HAP-1 (cell line): ENCODE data around the gene EID3.
"Not testable (repeated sequence)": the region's sequence is repeated elsewhere in the genome, so short reads cannot be mapped to it uniquely, and the experiment has no call there.

Source experiments
- DNase-seq, 2 experiments: peaks; one replicate each; pipeline ENCODE4 v3.0.0-alpha.2; 2016 to 2020; ENCODE audit warnings: low spot score in 2 of 2
- H3K27me3 ChIP-seq: fragments of 250-450 bp; sonication (Bioruptor Pico); 2 replicates; pipeline ENCODE4 v1.5.1; 2020; ENCODE audit warnings: low read depth, mild to moderate bottlenecking, moderate library complexity
- H3K36me3 ChIP-seq: fragments of 250-450 bp; sonication (Bioruptor Pico); replicated peaks from 2 replicates; pipeline ENCODE4 v1.5.1; 2020; ENCODE audit warnings: mild to moderate bottlenecking
- H3K4me1 ChIP-seq: fragments of 250-450 bp; sonication (Bioruptor Pico); 2 replicates; pipeline ENCODE4 v1.5.1; 2020; ENCODE audit warnings: mild to moderate bottlenecking
- H3K4me3 ChIP-seq: fragments of 250-450 bp; sonication (Bioruptor Pico); 2 replicates; pipeline ENCODE4 v1.5.1; 2020; ENCODE audit warnings: mild to moderate bottlenecking, moderate library complexity
- H3K9me3 ChIP-seq: fragments of 250-450 bp; sonication (Bioruptor Pico); 2 replicates; pipeline ENCODE4 v1.5.1; 2020; ENCODE audit warnings: mild to moderate bottlenecking, moderate library complexity
- in situ Hi-C: fragments of 300-500 bp; cut with MboI; formaldehyde crosslinking; loops from 3 replicates; pipeline ENCODE4 v1.14.3; 2020; ENCODE audit warnings: low sequenced_read_pairs, inconsistent platforms, mixed read lengths

EID3 gene

DNA sequence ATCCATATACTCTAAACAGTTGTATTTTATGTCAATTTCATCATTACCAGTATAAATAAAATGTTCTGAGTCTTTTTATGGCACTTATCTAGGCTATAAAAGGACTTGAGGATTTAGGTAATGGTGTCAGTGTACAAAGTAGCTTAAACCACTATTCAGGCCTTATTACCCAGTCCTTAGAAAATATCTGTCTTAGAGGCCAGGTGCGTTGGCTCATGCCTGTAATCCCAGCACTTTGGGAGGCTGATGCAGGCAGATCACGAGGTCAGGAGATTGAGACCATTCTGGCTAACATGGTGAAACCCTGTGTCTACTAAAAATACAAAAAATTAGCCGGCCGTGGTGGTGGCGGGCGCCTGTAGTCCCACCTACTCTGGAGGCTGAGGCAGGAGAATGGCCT is 24.7 kb downstream of the EID3 start:
- not testable (repeated sequence) for H3K27me3 ChIP-seq, H3K4me1 ChIP-seq
- peaks cover 77% of the 10 kb centered on the region for H3K36me3 ChIP-seq

DNA sequence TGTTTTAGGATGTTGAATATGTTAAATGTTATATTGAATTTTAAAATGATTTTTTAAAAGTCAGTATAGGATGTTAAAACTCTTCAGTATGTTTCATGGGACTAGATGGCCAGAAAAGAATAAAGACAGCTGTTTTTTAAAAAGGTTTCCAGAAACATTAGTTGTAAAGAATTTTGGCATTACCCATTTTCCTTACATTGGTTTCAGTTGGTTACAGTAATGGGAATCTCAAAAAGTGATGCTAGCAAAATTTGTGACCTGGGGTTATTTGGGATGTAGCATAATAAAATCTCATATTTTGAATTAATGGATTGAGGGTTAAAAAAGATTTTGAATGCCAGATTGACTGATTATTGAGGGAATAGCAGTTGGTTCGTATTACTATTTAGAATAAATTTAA is 25.3 kb downstream of the EID3 start:
- Histone ChIP-seq H3K9me3 (no peaks in the 10 kb centered on the region), H3K27me3 (no peaks in the 10 kb centered on the region), H3K36me3 (peaks cover 81% of the 10 kb centered on the region), H3K4me3 (no peak overlapping the region), H3K4me1 (no peaks in the 10 kb centered on the region)
- no peak for DNase-seq
- in situ Hi-C loops = no loop called here

More for the DNA sequence above, 24.7 kb downstream of the EID3 start:
- in situ Hi-C loops, DNase-seq, H3K4me3 ChIP-seq, H3K9me3 ChIP-seq: not testable (repeated sequence)

DNA sequence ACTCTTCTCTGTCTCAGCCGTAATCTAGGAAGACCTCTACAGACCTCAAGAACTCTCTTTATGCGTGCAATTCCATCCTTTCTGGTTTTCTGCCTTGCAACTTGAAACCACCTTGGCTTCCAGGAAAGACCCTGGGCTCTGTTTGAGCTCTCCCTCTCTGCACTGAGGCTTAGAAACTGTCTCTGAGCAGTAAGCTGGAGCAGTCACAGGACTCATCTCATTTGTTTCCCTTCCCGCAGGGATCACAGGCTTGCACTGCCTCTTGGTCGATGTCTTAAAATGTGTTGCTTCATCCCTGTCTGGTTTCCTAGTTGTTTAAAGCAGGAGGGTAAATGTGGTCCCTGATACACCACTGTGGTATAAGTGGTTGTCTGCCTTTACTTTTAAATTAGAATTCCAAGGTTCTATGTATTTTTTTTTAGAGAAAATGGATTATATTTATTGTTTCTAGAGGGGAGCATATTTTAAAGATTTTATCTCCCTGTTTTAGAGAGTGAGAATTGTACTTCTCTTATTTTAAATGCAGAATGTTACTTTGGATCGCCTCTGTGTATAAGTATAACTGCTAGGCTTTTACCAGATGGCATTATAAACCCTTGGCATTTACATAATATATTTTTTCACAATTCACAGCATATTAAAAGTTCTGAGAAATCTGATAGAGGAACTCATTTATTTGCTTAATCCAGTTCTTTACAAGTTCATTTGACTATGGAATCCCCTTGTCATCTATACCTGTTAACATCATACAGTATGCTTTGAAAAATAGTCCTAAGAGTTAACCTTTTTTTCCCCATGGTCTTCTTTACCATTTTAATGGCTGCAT is 26.4 kb downstream of the EID3 start:
- in situ Hi-C loops = no loop called here
- no peak for DNase-seq
- Histone ChIP-seq H3K4me3 (no peak overlapping the region), H3K9me3 (no peaks in the 10 kb centered on the region), H3K36me3 (peaks cover 81% of the 10 kb centered on the region), H3K27me3 (no peaks in the 10 kb centered on the region), H3K4me1 (no peaks in the 10 kb centered on the region)

DNA sequence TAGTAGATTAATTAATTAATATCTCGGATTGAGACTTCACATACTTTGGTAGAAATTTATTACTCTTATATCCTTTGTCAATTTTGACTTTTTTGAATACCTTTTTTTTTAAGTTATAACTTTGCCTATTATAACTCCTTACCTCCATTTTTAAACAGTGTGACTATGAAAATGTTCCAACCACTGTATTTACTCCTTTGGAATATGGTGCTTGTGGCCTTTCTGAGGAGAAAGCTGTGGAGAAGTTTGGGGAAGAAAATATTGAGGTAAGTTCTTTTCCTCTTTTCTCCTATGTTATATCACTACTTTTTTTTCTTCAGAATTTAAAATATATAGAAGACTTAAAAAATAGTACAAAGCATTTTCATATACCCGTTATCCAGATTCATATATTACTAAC is 27.8 kb downstream of the EID3 start:
- in situ Hi-C loops = no loop called here
- DNase-seq = no peak
- Histone ChIP-seq H3K9me3 (no peaks in the 10 kb centered on the region), H3K4me3 (no peak overlapping the region), H3K4me1 (no peaks in the 10 kb centered on the region), H3K36me3 (peaks cover 82% of the 10 kb centered on the region), H3K27me3 (no peaks in the 10 kb centered on the region)

DNA sequence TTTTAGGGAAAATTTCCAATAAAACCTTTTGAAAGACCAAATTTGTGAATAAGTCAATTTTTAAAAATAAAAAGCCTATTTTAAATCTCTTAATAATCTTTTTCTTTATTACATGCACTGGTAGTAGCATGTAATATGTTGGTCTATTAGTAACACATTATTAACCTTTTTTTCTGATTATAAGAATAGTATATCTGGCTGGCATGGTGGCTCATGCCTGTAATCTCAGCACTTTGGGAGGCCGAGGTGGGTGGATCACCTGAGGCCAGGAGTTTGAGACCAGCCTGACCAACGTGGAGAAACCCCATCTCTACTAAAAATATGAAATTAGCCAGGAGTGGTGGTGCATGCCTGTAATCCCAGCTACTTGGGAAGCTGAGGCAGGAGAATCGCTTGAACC is 28.7 kb downstream of the EID3 start:
- H3K27me3 ChIP-seq, in situ Hi-C loops, H3K4me1 ChIP-seq, H3K4me3 ChIP-seq, H3K9me3 ChIP-seq, DNase-seq: not testable (repeated sequence)
- peaks cover 75% of the 10 kb centered on the region for H3K36me3 ChIP-seq

DNA sequence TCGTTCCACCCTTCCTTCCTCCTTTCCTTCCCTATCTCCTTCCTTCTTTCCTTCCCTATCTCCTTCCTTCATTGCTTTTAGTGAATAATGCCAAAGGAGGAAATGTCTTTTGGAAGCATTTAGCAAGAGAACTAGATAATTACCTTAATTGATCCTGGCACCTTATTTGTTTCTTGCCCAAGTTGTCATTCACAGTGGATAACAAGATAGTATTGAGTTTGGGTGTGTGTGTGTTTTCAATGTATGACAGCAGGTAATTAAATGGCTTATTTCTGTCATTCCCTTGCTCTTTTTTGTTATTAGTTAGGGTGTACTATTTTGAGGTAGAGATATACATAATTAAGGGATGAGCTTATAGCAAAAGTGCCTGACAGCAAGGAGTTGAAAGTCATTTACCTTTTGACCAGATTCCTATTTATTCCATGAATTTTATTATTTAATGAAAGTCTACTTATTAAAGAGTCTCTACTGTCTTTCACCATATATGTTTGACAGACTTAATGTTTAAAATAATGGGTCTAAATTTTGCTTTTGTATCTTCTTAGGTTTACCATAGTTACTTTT is 30.2 kb downstream of the EID3 start:
- in situ Hi-C loops = no loop called here
- peaks cover 63% of the 10 kb centered on the region for H3K36me3 ChIP-seq
- no peak for DNase-seq

DNA sequence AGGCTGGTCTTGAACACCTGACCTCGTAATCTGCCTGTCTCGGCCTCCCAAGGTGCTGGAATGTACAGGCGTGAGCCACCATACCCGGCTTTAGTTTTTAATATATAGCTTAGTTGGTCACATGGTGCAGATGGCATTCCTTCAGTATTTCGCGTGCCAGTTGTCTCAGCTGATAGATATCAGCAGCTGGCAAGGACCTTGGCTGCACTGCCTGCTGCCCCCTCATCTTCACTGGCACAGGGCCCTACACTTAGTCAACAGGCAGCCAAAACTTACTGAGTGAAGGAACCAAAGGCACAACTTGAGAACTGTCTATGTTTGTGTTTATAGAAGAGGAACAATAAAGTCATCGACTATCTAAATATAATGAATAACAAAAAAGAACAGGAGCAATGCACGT is 31.0 kb downstream of the EID3 start:
- Histone ChIP-seq H3K4me1 (no peaks in the 10 kb centered on the region), H3K9me3 (no peaks in the 10 kb centered on the region), H3K4me3 (no peak overlapping the region), H3K36me3 (peaks cover 66% of the 10 kb centered on the region), H3K27me3 (no peaks in the 10 kb centered on the region)
- DNase-seq = no peak
- in situ Hi-C loops = no loop called here

More for the DNA sequence above, 30.2 kb downstream of the EID3 start:
- Histone ChIP-seq H3K27me3 (no peaks in the 10 kb centered on the region), H3K4me3 (no peak overlapping the region), H3K9me3 (no peaks in the 10 kb centered on the region), H3K4me1 (no peaks in the 10 kb centered on the region)

DNA sequence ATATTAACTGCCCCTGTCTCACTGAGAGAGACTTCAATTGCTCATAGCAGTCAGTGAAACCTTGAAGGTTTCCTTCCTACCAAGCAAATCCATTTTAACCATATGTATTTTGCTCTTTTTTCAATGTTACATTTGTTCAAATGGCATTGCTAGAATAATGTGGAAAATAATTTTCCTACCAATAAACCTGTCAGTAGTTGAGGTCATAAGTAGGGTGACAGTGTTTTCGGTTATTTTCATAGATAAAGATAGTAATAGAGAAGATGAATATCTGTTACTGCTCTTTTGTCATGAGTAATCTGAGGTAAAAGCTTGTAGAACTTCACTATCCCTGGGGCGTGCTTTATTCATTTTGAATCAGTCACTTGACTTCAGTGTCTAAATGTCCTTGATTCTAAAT is 32.6 kb downstream of the EID3 start:
- H3K9me3 ChIP-seq = no peaks in the 10 kb centered on the region
- no peaks in the 10 kb centered on the region for H3K27me3 ChIP-seq
- no peak overlapping the region for H3K4me3 ChIP-seq
- H3K36me3 ChIP-seq = peaks cover 70% of the 10 kb centered on the region
- H3K4me1 ChIP-seq = no peaks in the 10 kb centered on the region
- in situ Hi-C loops = no loop called here
- DNase-seq = no peak

DNA sequence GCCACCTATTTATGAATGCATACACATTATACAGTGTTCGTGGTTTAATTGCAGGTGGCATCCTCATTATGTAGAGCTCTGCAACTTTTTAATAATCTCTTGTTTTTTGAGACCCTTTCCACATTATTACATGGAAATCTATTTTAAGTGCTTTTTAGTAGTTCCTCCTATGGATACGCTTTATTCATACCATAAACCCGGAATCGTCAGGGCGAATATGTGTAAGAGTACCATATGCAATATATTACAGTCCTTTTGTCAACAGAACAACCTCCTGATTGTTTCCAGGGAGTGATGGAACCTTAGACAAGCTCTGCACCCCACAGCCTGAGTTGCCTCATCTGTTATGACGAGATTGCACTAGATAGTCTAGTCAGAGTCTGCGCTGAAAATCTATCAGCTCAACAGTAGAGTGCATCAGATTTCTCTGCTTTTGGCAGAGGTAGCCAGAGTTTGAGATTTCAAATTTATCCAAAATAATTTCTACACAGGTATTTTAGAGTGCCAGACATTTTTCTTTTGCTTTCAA is 33.6 kb downstream of the EID3 start:
- no peak overlapping the region for H3K4me3 ChIP-seq
- no peak for DNase-seq
- in situ Hi-C loops = no loop called here
- H3K36me3 ChIP-seq = peaks cover 70% of the 10 kb centered on the region
- no peaks in the 10 kb centered on the region for H3K4me1 ChIP-seq
- H3K9me3 ChIP-seq = no peaks in the 10 kb centered on the region
- no peaks in the 10 kb centered on the region for H3K27me3 ChIP-seq

DNA sequence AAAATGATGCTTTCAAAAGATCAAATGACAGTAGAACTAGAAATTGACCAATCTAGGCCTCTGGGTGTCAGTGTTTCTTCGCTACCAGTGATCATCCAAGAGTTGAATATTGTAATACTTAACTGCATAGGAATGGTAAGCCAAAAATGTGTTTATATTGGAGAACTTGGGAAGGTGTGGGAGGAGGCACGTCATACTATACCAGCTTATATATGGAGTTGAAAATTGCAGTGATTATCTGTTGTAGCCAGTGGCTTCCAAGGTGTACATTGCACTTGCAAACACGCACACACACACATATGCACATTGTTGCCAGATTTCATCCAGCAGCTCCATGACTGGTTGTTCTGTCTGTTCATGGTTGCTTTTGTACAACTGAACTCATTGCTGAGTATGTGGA is 36.1 kb downstream of the EID3 start:
- peaks cover 71% of the 10 kb centered on the region for H3K36me3 ChIP-seq
- no peaks in the 10 kb centered on the region for H3K4me1 ChIP-seq
- H3K4me3 ChIP-seq = no peak overlapping the region
- DNase-seq = no peak
- no peaks in the 10 kb centered on the region for H3K27me3 ChIP-seq
- in situ Hi-C loops = no loop called here
- no peaks in the 10 kb centered on the region for H3K9me3 ChIP-seq

DNA sequence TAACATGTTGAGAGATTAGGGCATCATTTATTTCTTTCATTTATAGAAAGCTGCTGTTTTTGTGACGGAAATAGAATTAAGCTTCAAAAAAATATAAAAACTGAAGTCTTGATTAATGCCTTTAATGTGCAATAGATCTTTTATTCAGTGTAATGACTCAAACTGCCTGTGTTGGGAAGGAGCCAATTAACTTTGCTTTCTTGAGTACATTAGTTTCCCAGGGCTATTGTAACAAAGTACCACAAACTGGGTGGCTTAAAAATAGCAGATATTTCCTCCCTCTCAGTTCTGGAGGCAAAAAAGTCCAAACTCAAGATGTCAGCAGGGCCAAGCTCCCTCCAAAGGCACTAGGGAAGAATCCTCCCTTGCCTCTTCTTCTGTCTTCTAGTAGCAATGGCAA is 36.6 kb downstream of the EID3 start:
- Histone ChIP-seq H3K4me1 (no peaks in the 10 kb centered on the region), H3K36me3 (peaks cover 71% of the 10 kb centered on the region)

DNA sequence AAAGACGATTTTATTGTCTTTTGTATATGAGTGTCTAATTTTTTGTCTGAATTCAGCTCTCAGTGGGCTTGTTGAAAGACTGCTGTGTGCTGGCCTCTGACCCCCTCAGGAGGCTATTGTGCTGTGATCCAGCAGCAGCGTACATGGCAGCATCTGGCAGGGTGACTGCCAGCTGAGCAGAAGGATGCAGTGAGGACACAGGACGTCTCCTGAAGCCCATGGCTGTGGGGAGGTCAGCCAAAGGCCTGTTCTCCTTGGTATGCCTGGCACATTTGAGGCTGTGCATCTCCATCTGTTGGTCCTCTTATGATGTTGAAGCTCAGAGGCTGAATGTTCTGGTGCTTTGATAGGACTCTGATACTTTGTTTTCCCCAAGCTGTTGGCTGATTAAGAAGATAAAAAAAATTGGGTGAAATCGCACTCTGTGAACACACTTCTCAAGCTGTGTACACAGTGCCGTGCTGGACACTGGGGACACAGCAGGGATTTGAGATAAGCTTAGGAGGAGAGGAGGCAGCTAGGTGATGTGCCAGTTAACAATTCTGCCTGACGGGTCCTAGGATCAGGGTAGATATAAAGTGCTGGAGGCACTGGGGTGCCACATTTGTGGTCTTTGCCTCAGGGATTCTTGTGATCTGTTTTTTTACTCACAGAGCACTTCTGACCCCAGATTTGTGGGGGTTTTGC is 37.5 kb downstream of the EID3 start:
- in situ Hi-C loops = no loop called here
- Histone ChIP-seq H3K4me3 (no peak overlapping the region), H3K27me3 (no peaks in the 10 kb centered on the region), H3K4me1 (no peaks in the 10 kb centered on the region), H3K36me3 (peaks cover 68% of the 10 kb centered on the region), H3K9me3 (no peaks in the 10 kb centered on the region)
- DNase-seq = no peak

More for the DNA sequence above, 36.6 kb downstream of the EID3 start:
- in situ Hi-C loops = no loop called here
- no peak overlapping the region for H3K4me3 ChIP-seq
- no peak for DNase-seq
- H3K27me3 ChIP-seq = no peaks in the 10 kb centered on the region
- no peaks in the 10 kb centered on the region for H3K9me3 ChIP-seq

DNA sequence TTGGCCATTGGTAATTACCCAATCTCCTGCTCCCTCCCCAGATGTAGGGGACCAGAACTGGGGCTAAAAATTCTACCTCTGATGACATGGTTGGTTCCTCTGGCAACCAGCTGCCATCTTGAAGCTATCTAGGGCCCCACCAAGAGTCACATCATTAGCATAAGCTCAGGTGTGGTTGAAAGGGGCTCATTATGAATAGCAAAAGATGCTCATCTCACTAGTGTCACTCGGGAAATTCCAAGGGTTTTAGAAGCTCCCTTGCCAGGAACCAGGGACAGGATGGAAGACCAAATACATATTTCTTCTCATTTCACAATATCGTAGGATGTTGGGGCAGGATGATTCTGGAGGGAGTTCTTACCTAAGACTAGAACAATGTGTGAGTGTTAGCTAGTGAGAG is 38.6 kb downstream of the EID3 start:
- no peaks in the 10 kb centered on the region for H3K27me3 ChIP-seq
- no peak overlapping the region for H3K4me3 ChIP-seq
- H3K4me1 ChIP-seq = no peaks in the 10 kb centered on the region
- H3K36me3 ChIP-seq = peaks cover 72% of the 10 kb centered on the region
- in situ Hi-C loops = no loop called here
- DNase-seq = no peak
- H3K9me3 ChIP-seq = no peaks in the 10 kb centered on the region

DNA sequence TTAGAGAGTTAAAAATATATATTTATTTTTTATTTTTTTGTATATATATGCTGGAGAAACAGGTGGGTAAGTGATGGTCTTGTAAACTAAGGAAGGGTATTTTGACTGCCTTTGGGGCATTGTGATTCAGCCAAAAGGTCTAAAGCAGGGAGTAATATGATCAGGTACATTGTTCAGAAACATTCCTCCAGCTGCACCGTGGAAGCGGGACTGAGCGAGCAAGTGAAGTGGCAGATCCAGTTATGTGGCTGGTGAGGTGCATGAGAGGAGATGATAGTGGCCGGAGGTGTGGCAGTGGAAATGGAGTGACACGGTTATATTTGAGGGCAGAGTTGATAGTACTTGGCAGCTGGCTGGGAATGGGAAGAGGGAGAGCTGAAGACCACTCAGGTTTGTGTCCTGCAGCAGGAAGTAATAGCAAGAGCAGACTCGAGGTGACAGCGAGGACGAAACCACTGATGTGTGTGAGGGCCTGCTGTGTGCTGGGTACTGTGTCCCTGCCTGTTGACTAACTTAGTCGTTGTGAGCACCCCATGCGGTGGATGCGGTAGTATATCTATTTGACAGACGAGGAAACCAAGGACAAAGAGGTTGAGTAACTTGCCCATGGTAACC is 39.2 kb downstream of the EID3 start:
- H3K4me1 ChIP-seq = no peaks in the 10 kb centered on the region
- H3K36me3 ChIP-seq = peaks cover 78% of the 10 kb centered on the region
- no peaks in the 10 kb centered on the region for H3K9me3 ChIP-seq
- in situ Hi-C loops = no loop called here
- no peak overlapping the region for H3K4me3 ChIP-seq
- no peaks in the 10 kb centered on the region for H3K27me3 ChIP-seq
- DNase-seq = no peak
